Measurements from ENCODE around the gene SMIM32. TPM values are rescaled to one million over a fixed set of nuclear protein-coding genes. Genes with fewer than 3 reads are reported as not detected.
A peak's percentile ranks its signal among the peaks of the same experiment; 100 is the strongest.

SMIM32 gene
- total RNA-seq, 6 experiments from 2014 or later: 0.25 to 1.1 TPM; not detected in 4

- H3K27me3 ChIP-seq: no peaks in the 10 kb centered on the region
- H3K4me3 ChIP-seq: no peak overlapping the region
- no peaks in the 10 kb centered on the region for H3K9me3 ChIP-seq
- no peaks in the 10 kb centered on the region for H3K4me1 ChIP-seq
- WGBS (ENCODE audit: insufficient coverage, low coverage, low lambda C conversion rate, missing lambda C conversion rate): 71% methylated on average over 4 of the region's 8 CpGs
- no peak for TF ChIP-seq CTCF (IDR thresholded peaks at IDR 0.05)
- TF ChIP-seq POLR2A (IDR thresholded peaks at IDR 0.05): no peak
- H3K27ac ChIP-seq: no peak overlapping the region
- no peak for DNase-seq
- ATAC-seq: no peak
- no peaks in the 10 kb centered on the region for H3K36me3 ChIP-seq
- intact Hi-C loops (cut with DNase I): loop anchor here in 1 of 2 donors (10.0 kb wide), 1 partner anchor 331 kb away; no protein-coding TSS in a partner anchor
These were observed 23.3 kb upstream of the SMIM32 start for GRCh38 chr5:136216230-136216629.

DNA sequence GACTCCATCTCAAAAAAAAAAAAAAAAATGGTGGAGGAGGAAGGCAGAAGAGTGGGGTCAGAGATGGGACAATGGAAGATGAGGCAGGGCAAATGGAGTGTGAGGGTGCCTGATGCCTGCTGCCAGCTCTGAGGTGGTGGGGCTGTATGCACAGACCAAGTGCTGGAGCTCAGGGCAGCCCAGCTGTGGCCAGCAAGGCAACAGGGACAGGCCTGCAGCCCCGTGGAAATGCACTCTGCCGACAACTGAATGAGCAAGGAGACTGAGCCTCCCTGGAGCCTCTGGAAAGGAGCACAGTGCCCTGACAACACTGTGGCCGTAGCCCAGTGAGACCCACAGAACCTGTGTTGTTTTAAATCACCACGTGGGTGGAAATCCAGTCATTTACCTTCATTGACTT lies 22.9 kb upstream of the SMIM32 start:
- no peak overlapping the region for H3K27ac ChIP-seq
- H3K27me3 ChIP-seq: no peaks in the 10 kb centered on the region
- 80% methylated on average over 1 of the region's 4 CpGs for WGBS (ENCODE audit: insufficient coverage, low coverage, low lambda C conversion rate, missing lambda C conversion rate)
- ATAC-seq (no peak), DNase-seq (no peak)
- no peaks in the 10 kb centered on the region for H3K9me3 ChIP-seq
- intact Hi-C loops (cut with DNase I): loop anchor here in 1 of 2 donors (10.0 kb wide), 1 partner anchor 331 kb away; no protein-coding TSS in a partner anchor
- TF ChIP-seq POLR2A (IDR thresholded peaks at IDR 0.05) (no peak), CTCF (IDR thresholded peaks at IDR 0.05) (no peak)
- no peaks in the 10 kb centered on the region for H3K36me3 ChIP-seq
- no peaks in the 10 kb centered on the region for H3K4me1 ChIP-seq
- no peak overlapping the region for H3K4me3 ChIP-seq

GRCh38 chr5:136213919-136214493 lies 21.0 kb upstream of the SMIM32 start:
- Histone ChIP-seq H3K9me3 (no peaks in the 10 kb centered on the region), H3K27ac (no peak overlapping the region), H3K4me1 (no peaks in the 10 kb centered on the region), H3K27me3 (no peaks in the 10 kb centered on the region), H3K36me3 (no peaks in the 10 kb centered on the region), H3K4me3 (no peak overlapping the region)
- whole genome bisulfite sequencing (ENCODE audit: insufficient coverage, low coverage, low lambda C conversion rate, missing lambda C conversion rate): 35% methylated on average over 4 of the region's 9 CpGs
- no peak for TF ChIP-seq CTCF (IDR thresholded peaks at IDR 0.05)
- TF ChIP-seq POLR2A (IDR thresholded peaks at IDR 0.05): no peak
- ATAC-seq (no peak), DNase-seq (no peak)
- intact Hi-C loops (cut with DNase I): loop anchor here (5.0 to 10.0 kb wide), 2 partner anchors 329 to 332 kb away; no protein-coding TSS in a partner anchor

DNA sequence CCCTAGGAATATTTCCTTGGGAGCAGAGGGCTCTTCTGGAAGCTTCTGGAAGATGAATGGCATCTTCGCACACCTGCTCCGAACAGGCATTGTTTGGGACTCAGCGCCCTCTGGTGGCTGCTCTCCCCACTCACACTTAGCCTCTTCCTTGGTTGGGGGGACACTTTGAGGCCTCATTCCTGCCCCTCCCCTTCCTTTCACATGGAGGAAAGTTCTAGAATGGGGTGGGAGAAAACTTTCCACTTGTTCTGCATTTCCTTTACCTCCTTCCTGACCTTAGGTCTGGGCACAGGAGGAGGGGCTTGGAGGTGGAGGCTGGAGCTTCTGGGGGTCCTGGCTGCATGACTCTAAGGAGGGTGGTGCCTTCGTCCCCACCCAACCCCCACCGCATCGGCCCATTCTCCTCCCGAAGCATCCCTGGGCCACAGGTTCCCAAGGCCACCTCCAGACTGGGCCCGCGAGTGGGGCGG lies 19.3 kb upstream of the SMIM32 start:
- no peaks in the 10 kb centered on the region for H3K36me3 ChIP-seq
- H3K4me1 ChIP-seq: no peaks in the 10 kb centered on the region
- intact Hi-C loops (cut with DNase I): loop anchor here (5.0 to 10.0 kb wide), 2 partner anchors 327 to 330 kb away; no protein-coding TSS in a partner anchor
- H3K9me3 ChIP-seq: no peaks in the 10 kb centered on the region
- H3K4me3 ChIP-seq: no peak overlapping the region
- peak; percentile 70 to 88 (median 82) for ATAC-seq
- DNase-seq: peak; percentile 70 to 72 (median 72)
- peak; percentile 75 to 92 (median 88) for TF ChIP-seq CTCF (IDR thresholded peaks at IDR 0.05)
- no peak for TF ChIP-seq POLR2A (IDR thresholded peaks at IDR 0.05)
- no peaks in the 10 kb centered on the region for H3K27me3 ChIP-seq
- no peak overlapping the region for H3K27ac ChIP-seq
- WGBS (ENCODE audit: insufficient coverage, low coverage, low lambda C conversion rate, missing lambda C conversion rate): 40% methylated on average over 9 of the region's 10 CpGs

Measured in right lobe of liver (tissue), 6 donors.